ENCODE data around the gene ESRRG.

- no peak for TF ChIP-seq CTCF (IDR thresholded peaks at IDR 0.05)
- no peak for TF ChIP-seq POLR2A (IDR thresholded peaks at IDR 0.05)
Measured at GRCh38 chr1:216483672-216484401, 239.4 kb downstream of the ESRRG start.
